K562 (cell line): ENCODE results near the gene ATP5F1D. TPM values are rescaled to one million over a fixed set of nuclear protein-coding genes. Genes with fewer than 3 reads are reported as not detected.

Experiments used
- C11orf30 ChIP-seq: fragments of 450-650 bp; IDR thresholded peaks from 2 replicates; pipeline ENCODE4 v1.6.1; 2016; ENCODE audit warnings: low read depth, mild to moderate bottlenecking
- CREM ChIP-seq: IDR thresholded peaks from 2 replicates; pipeline ENCODE4 v1.6.1; 2014; ENCODE audit warnings: antibody characterized with exemption, low read depth
- FOSL1 ChIP-seq: fragments of 200-800 bp; sonication (Bioruptor generic); conservative IDR thresholded peaks from 2 replicates; pipeline ENCODE4 v1.6.1; 2016; ENCODE audit warnings: missing genetic modification characterization, missing compliant biosample characterization
- MAZ ChIP-seq, 2 experiments: fragments of 450-650 bp in 1 of 2; sonication (generic) in 1 of 2; formaldehyde crosslinking; IDR thresholded peaks in 1 of 2; conservative IDR thresholded peaks in 1 of 2; 2 replicates each; pipeline versions ENCODE4 v1.4.0 to v1.5.0; 2020; ENCODE audit warnings: mild to moderate bottlenecking in 1 of 2, missing genetic modification reagents in 1 of 2
- MCM3 ChIP-seq: fragments of 450-650 bp; IDR thresholded peaks from 2 replicates; pipeline ENCODE4 v1.6.1; 2016
- MYC ChIP-seq, 2 experiments: fragments of 250-450 bp in 1 of 2; sonication (Bioruptor Pico) in 1 of 2; IDR thresholded peaks; 2 replicates each; pipeline versions ENCODE4 v1.5.1 to v1.6.1; 2012 to 2021; ENCODE audit warnings: low read depth in 2 of 2, borderline replicate concordance in 1 of 2, improper control_type of control experiment in 1 of 2, low read length in 1 of 2, mild to moderate bottlenecking in 1 of 2, moderate library complexity in 1 of 2
- POLR2G ChIP-seq: fragments of 200-400 bp; formaldehyde crosslinking; IDR thresholded peaks from 2 replicates; pipeline ENCODE4 v1.6.1; 2017; ENCODE audit warnings: low read depth, mild to moderate bottlenecking, antibody characterized with exemption, low read length, moderate library complexity
- PRPF4 ChIP-seq: fragments of 200-400 bp; formaldehyde crosslinking; IDR thresholded peaks from one replicate; pipeline ENCODE4 v1.6.1; 2017; ENCODE audit warnings: low read length, low read depth, mild to moderate bottlenecking; ENCODE audit not compliant: insufficient read depth, poor library complexity, severe bottlenecking
- ZBED1 ChIP-seq: IDR thresholded peaks from 2 replicates; pipeline ENCODE4 v1.6.1; 2014
- ZNF121 ChIP-seq: sonication (generic); formaldehyde crosslinking; conservative IDR thresholded peaks from 2 replicates; pipeline ENCODE4 v1.8.0; 2022; ENCODE audit warnings: missing genetic modification reagents
- ZNF175 ChIP-seq: fragments of 200-800 bp; sonication (Bioruptor generic); IDR thresholded peaks from 2 replicates; pipeline ENCODE4 v1.6.1; 2016; ENCODE audit warnings: low read depth, mild to moderate bottlenecking, missing genetic modification characterization, missing compliant biosample characterization
- ZNF282 ChIP-seq: sonication (generic); formaldehyde crosslinking; IDR thresholded peaks from 2 replicates; pipeline ENCODE4 v1.8.1; 2023; ENCODE audit warnings: missing genetic modification reagents
- ZNF586 ChIP-seq: fragments of 450-650 bp; formaldehyde crosslinking; conservative IDR thresholded peaks from 2 replicates; pipeline ENCODE4 v1.4.0; 2020; ENCODE audit warnings: mild to moderate bottlenecking, moderate library complexity
- ZNF668 ChIP-seq: fragments of 250-450 bp; sonication (Bioruptor Pico); IDR thresholded peaks from 2 replicates; pipeline ENCODE4 v1.8.0; 2022; ENCODE audit warnings: mild to moderate bottlenecking, inconsistent platforms
- polyA plus RNA-seq, 8 experiments: library from polyadenylated mRNA; depleted of rRNA in 4 of 8; stranded (reverse) in 5 of 8; unstranded in 3 of 8; fragments of >200 nt; fragmentation: Nextera tagmentation in 2 of 8; fragmentation: Illumina TruSeq in 1 of 8; extraction: Ambion mirVana in 2 of 8; extraction: Trizol in 1 of 8; gene quantifications; 2 replicates each; pipeline versions ENCODE4 v1.2.1 to v1.2.3, GENCODE V29; 2011 to 2014; ENCODE audit warnings: inconsistent platforms in 1 of 8, missing spikeins in 1 of 8
- total RNA-seq, 7 experiments: library from RNA; depleted of rRNA in 6 of 7; stranded (reverse); fragments of >200 nt in 6 of 7; fragmentation: Illumina TruSeq in 2 of 7; extraction: Trizol in 2 of 7; gene quantifications; 2 replicates each; pipeline versions ENCODE4 v1.2.1 to v1.2.3, GENCODE V29; 2011 to 2021; ENCODE audit warnings: low replicate concordance in 1 of 7
- TF ChIP-seq, protein P1 (sequence below): sonication (generic); formaldehyde crosslinking; IDR thresholded peaks from 2 replicates; pipeline ENCODE4 v1.8.0; 2022; ENCODE audit warnings: mild to moderate bottlenecking, missing genetic modification reagents
- TF ChIP-seq, protein P2 (sequence below): fragments of 200-800 bp; sonication (Bioruptor generic); IDR thresholded peaks from 2 replicates; pipeline ENCODE4 v1.6.1; 2017; ENCODE audit warnings: missing genetic modification characterization, missing compliant biosample characterization
- TF ChIP-seq, protein P3 (sequence below): fragments of 450-650 bp; conservative IDR thresholded peaks from 2 replicates; pipeline ENCODE4 v1.6.1; 2016; ENCODE audit warnings: missing genetic modification characterization, low read depth, mild to moderate bottlenecking, missing compliant biosample characterization, moderate library complexity
- TF ChIP-seq, protein P4 (sequence below), 2 experiments: IDR thresholded peaks; 2 replicates each; pipeline ENCODE4 v1.6.1; 2011; ENCODE audit warnings: borderline replicate concordance in 1 of 2, control low read depth in 1 of 2, low read depth in 1 of 2, low read length in 1 of 2, mild to moderate bottlenecking in 1 of 2, mixed read lengths in 1 of 2, moderate library complexity in 1 of 2; ENCODE audit not compliant: insufficient read depth in 1 of 2, insufficient read length in 1 of 2, poor library complexity in 1 of 2, severe bottlenecking in 1 of 2; ENCODE audit errors: extremely low read depth in 1 of 2
- TF ChIP-seq, protein P5 (sequence below): fragments of 450-650 bp; formaldehyde crosslinking; IDR thresholded peaks from 2 replicates; pipeline ENCODE4 v1.4.0; 2022; ENCODE audit warnings: missing genetic modification characterization
- TF ChIP-seq, protein P6 (sequence below): sonication (generic); formaldehyde crosslinking; IDR thresholded peaks from 2 replicates; pipeline ENCODE4 v1.9.0; 2022; ENCODE audit warnings: mild to moderate bottlenecking, missing genetic modification reagents

ATP5F1D gene
- total and polyA plus RNA-seq, 9 of the 15 experiments (the other 6 are each of a cell fraction or from before 2014, with no cell fraction given) = 3.9 to 409 (median 36.8) TPM

DNA sequence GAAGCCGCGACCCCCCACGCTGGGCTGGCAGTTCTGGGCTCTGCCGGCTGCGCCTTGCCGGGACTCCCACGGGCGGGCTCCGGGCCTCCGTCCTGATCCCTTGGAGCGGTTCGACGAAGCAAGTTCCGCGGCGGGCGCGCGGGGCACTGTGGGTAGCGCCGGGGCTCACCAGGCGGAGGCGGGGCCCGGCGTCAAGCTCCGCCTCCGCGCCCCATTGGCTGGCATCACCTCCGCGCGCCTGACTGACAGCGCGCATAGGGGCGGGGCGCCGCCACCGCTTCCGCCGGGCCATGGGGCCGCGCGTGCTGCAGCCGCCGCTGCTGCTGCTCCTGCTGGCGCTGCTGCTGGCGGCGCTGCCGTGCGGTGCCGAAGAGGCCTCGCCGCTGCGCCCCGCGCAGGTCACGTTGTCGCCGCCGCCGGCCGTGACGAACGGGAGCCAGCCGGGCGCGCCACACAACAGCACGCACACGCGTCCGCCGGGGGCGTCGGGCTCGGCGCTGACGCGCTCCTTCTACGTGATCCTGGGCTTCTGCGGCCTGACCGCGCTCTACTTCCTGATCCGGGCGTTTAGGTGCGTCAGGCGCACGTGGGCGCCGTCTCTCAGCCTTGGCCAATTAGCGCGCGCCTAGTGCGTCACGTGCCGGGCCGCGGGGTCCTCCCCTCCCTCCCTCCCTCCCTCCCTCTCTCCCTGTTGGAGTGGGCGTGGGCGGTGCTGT, 33.9 kb downstream of the ATP5F1D start, which contains the start of gene FAM174C (continued):
- TF ChIP-seq ZBED1 (peak; percentile 82; the same call in 1 of the 2 replicates), MYC (IDR thresholded peaks at IDR 0.05; ENCODE audit: low read depth, low read length) (peak; percentile 90), MYC (CRISPR knock-in tag; IDR thresholded peaks at IDR 0.05; ENCODE audit: borderline replicate concordance, low read depth) (no peak), POLR2G (peak; percentile 84), CREM (peak; percentile 95), MCM3 (no peak), ZNF282 (CRISPR knock-in tag) (0 out of 2 replicates have a peak, but pooled peaks have one; percentile 32), ZNF175 (CRISPR knock-in tag) (peak; percentile 11; the same call in 1 of the 2 replicates), ZNF668 (CRISPR knock-in tag) (no peak), MAZ (CRISPR knock-in tag; conservative IDR thresholded peaks at IDR 0.05 in 1 of 2, IDR thresholded peaks at IDR 0.05 in 1 of 2) (peak; percentile 78 to 85), ZNF121 (CRISPR knock-in tag) (no peak), PRPF4 (peak; percentile 83), C11orf30 (peak; percentile 57; the same call in 1 of the 2 replicates), ZNF586 (CRISPR knock-in tag) (0 out of 2 replicates have a peak, but pooled peaks have one; percentile 3), FOSL1 (tag) (peak; percentile 47; the same call in 1 of the 2 replicates)
- TF ChIP-seq, protein P1, sequence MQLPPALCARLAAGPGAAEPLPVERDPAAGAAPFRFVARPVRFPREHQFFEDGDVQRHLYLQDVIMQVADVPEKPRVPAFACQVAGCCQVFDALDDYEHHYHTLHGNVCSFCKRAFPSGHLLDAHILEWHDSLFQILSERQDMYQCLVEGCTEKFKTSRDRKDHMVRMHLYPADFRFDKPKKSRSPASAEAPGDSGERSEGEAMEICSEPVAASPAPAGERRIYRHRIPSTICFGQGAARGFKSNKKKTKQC (CRISPR knock-in tag) = peak; percentile 16; the same call in 1 of the 2 replicates
- TF ChIP-seq, protein P2, sequence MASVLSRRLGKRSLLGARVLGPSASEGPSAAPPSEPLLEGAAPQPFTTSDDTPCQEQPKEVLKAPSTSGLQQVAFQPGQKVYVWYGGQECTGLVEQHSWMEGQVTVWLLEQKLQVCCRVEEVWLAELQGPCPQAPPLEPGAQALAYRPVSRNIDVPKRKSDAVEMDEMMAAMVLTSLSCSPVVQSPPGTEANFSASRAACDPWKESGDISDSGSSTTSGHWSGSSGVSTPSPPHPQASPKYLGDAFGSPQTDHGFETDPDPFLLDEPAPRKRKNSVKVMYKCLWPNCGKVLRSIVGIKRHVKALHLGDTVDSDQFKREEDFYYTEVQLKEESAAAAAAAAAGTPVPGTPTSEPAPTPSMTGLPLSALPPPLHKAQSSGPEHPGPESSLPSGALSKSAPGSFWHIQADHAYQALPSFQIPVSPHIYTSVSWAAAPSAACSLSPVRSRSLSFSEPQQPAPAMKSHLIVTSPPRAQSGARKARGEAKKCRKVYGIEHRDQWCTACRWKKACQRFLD (CRISPR knock-in tag) = peak; percentile 7; the same call in 1 of the 2 replicates
- TF ChIP-seq, protein P3, sequence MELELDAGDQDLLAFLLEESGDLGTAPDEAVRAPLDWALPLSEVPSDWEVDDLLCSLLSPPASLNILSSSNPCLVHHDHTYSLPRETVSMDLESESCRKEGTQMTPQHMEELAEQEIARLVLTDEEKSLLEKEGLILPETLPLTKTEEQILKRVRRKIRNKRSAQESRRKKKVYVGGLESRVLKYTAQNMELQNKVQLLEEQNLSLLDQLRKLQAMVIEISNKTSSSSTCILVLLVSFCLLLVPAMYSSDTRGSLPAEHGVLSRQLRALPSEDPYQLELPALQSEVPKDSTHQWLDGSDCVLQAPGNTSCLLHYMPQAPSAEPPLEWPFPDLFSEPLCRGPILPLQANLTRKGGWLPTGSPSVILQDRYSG (tag) = 0 out of 2 replicates have a peak, but pooled peaks have one; percentile 44
- TF ChIP-seq, protein P4, sequence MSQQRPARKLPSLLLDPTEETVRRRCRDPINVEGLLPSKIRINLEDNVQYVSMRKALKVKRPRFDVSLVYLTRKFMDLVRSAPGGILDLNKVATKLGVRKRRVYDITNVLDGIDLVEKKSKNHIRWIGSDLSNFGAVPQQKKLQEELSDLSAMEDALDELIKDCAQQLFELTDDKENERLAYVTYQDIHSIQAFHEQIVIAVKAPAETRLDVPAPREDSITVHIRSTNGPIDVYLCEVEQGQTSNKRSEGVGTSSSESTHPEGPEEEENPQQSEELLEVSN (IDR thresholded peaks at IDR 0.05; ENCODE audit: borderline replicate concordance in 1 of 2, extremely low read depth in 1 of 2, insufficient read depth in 1 of 2, insufficient read length in 1 of 2, low read depth in 1 of 2, low read length in 1 of 2, poor library complexity in 1 of 2, severe bottlenecking in 1 of 2) = peak; percentile 71 to 73
- TF ChIP-seq, protein P5, sequence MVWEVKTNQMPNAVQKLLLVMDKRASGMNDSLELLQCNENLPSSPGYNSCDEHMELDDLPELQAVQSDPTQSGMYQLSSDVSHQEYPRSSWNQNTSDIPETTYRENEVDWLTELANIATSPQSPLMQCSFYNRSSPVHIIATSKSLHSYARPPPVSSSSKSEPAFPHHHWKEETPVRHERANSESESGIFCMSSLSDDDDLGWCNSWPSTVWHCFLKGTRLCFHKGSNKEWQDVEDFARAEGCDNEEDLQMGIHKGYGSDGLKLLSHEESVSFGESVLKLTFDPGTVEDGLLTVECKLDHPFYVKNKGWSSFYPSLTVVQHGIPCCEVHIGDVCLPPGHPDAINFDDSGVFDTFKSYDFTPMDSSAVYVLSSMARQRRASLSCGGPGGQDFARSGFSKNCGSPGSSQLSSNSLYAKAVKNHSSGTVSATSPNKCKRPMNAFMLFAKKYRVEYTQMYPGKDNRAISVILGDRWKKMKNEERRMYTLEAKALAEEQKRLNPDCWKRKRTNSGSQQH (CRISPR knock-in tag) = no peak
- TF ChIP-seq, protein P6, sequence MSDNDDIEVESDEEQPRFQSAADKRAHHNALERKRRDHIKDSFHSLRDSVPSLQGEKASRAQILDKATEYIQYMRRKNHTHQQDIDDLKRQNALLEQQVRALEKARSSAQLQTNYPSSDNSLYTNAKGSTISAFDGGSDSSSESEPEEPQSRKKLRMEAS (CRISPR knock-in tag) = peak; percentile 97
